Gastrocnemius medialis (tissue), 4 donors: Measurements from ENCODE around the gene ADGRL3.

ENCODE experiments used
- CTCF ChIP-seq, 5 experiments: fragments of 450-650 bp in 3 of 5; fragments of 200-600 bp in 2 of 5; sonication (generic) in 2 of 5; IDR thresholded peaks in 4 of 5; conservative IDR thresholded peaks in 1 of 5; 1 replicate in 4 of 5; 2 replicates in 1 of 5; pipeline ENCODE4 v1.5.1; 2016 to 2019; ENCODE audit warnings: antibody characterized with exemption in 5 of 5, mild to moderate bottlenecking in 3 of 5, moderate library complexity in 3 of 5
- POLR2A ChIP-seq, 2 donors: fragments of 450-650 bp; IDR thresholded peaks; one replicate each; pipeline ENCODE4 v1.6.1; 2017; ENCODE audit warnings: antibody characterized with exemption in 2 of 2, mild to moderate bottlenecking in 2 of 2, moderate library complexity in 2 of 2

GRCh38 chr4:61202638-61203435, 2.7 kb downstream of the ADGRL3 start:
- TF ChIP-seq CTCF (IDR thresholded peaks at IDR 0.05 in 4 of 5, conservative IDR thresholded peaks at IDR 0.05 in 1 of 5) = no peak
- TF ChIP-seq POLR2A (IDR thresholded peaks at IDR 0.05) = no peak
